HG02943 (cell line): ENCODE results near the gene PKP3.
"Not testable (repeated sequence)": the region's sequence is repeated elsewhere in the genome, so short reads cannot be mapped to it uniquely, and the experiment has no call there.

ENCODE experiments used
- ATAC-seq: cut with Tn5 transposase; IDR thresholded peaks from one replicate; pipeline ENCODE4 v1.9.1; 2021; ENCODE audit warnings: mild to moderate bottlenecking, low read depth, moderate library complexity; ENCODE audit not compliant: unreplicated experiment

PKP3 gene

GRCh38 chr11:420911-421321, 26.9 kb downstream of the PKP3 start:
- ATAC-seq: no peak

GRCh38 chr11:422249-422656, 28.2 kb downstream of the PKP3 start:
- ATAC-seq: no peak

DNA sequence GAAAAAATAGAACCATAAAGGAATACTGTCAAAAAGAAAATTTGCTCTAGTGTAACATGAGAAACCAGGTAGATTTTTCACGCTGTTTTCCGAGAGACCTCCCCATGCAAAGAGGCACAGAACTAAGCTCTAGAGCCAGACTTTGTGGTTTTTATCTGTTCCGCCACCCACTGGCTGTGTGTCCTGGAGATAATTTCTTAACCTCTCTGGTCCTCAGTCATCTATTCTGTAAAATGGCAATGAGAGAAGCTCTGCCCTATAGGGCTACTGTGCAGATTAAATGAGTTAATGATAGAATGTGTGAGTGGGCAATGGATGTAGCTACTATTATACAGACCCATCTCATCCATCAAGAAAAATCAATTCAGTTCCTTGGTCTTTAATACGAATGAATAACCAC, 30.2 kb downstream of the PKP3 start:
- no peak for ATAC-seq

DNA sequence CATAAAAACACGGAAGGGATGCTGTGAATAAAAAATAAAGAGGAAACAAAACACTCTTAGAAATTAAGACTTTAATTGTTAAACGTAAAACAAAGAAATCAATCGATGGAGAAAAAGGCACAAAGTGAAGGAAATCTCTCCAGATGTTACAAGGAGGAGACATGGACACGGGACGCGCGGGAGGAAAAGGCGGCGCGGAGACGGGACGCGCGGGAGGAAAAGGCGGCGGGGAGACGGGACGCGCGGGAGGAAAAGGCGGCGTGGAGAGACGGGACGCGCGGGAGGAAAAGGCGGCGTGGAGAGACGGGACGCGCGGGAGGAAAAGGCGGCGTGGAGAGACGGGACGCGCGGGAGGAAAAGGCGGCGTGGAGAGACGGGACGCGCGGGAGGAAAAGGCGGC, 30.8 kb downstream of the PKP3 start:
- not testable (repeated sequence) for ATAC-seq

DNA sequence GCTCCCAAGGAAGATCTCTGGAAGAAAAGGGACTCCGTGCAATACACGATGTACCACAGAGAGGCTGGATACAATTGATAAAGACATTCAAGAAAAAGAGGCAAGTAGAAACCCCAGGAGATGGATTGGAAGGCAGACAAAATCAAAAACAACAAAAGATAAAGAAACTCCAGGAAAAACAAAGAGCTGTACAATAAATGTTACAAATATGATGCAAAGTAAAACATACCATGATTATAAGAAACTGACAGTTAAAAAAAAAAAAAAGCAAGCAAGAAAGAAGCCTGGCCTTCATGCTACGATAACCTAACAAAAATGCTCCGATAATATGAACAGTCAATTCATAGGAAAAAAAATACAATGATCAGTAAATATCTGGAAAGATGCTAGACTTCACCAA, 31.3 kb downstream of the PKP3 start:
- no peak for ATAC-seq

DNA sequence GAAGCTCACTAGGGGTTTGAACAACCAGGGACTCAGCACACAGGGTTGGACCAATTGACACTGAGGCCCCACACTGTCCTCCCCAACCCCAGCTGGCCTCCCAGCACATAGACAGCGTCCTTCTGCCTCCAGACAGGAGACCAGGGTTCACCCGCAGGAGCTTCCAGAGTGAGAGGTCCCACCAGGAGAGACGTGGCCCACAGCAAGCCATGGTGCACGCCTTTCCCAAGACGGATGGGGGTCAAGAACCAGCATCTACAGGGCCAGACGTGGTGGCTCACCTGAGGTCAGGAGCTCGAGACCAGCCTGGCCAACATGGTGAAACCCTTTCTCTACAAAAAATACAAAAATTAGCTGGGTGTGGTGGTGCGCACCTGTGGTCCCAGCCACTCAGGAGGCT, 32.8 kb downstream of the PKP3 start:
- no peak for ATAC-seq

- no peak for ATAC-seq
These were observed 34.3 kb downstream of the PKP3 start for GRCh38 chr11:428295-428694.

GRCh38 chr11:429391-429790, 35.4 kb downstream of the PKP3 start:
- ATAC-seq: no peak

DNA sequence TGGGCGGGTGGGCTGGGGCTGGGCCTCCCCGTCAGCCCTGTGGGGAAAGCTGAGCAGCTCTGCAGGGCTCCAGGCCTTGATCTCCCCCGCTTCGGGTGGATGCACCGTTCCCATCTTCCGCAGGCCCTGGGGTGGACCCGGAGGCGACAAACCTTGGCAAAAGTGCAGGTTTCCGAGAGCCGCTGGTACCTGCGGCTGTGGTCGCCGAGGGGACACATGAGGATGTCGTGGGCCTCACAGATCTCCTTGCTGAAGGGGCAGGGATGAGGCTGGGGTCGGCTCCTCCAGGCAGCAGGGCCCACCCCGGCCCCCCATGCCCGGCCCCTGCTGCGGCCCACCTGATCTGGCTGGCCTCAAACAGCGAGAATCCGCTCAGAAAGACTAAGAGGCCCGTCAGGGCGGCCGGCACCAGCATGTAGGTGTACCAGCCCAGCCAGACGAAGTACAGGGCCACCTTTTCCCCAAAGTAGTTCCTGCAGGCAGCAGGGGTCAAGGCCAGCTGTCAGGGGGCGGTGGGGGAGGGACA, 36.0 kb downstream of the PKP3 start:
- ATAC-seq: no peak

GRCh38 chr11:431921-432320, 37.9 kb downstream of the PKP3 start:
- no peak for ATAC-seq

- ATAC-seq: no peak
These were observed 38.6 kb downstream of the PKP3 start for GRCh38 chr11:432501-433100.

DNA sequence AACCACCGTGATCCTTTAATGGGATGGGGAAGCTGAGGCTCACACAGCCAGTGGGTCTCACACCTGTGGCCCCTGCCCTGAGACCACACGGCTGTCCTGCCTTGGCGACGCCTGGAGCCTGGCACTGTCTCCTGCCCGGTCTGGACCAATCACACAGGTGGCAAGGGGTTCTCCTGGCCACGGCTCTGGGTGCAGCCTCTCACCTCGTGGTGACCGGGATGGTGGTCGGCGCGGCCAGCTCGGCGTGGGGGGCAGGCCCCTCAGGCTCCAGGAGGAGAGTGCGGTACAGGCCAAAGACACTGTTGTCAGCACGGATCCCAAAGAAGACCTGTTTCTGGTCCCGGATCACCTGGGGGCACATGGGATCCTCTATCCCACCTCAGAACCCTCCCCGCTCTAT, 39.1 kb downstream of the PKP3 start:
- no peak for ATAC-seq

GRCh38 chr11:433641-434040, 39.6 kb downstream of the PKP3 start:
- no peak for ATAC-seq

DNA sequence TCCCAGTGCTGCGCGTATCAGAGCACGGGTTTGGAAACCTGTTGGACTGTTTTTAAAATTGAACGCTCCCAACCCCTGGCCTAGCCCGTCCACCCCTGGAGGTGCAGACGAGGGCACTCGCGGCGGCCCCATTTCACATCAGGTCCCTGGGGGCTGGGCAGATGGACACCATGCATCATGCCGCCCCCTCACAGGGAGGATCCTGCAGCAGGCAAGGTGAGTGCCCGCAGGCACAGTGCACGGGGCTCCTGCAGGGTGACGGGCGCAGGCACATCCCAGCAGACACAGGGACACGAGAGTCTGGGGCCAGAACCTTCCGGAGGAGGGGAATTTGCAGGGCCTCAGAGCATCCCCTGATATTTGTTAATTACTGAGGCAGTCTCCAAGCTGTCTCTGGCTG, 40.5 kb downstream of the PKP3 start:
- no peak for ATAC-seq

- ATAC-seq: not testable (repeated sequence)
These were observed 41.2 kb downstream of the PKP3 start for GRCh38 chr11:434999-435740.

- no peak for ATAC-seq
These were observed 43.3 kb downstream of the PKP3 start for GRCh38 chr11:437228-437870.

DNA sequence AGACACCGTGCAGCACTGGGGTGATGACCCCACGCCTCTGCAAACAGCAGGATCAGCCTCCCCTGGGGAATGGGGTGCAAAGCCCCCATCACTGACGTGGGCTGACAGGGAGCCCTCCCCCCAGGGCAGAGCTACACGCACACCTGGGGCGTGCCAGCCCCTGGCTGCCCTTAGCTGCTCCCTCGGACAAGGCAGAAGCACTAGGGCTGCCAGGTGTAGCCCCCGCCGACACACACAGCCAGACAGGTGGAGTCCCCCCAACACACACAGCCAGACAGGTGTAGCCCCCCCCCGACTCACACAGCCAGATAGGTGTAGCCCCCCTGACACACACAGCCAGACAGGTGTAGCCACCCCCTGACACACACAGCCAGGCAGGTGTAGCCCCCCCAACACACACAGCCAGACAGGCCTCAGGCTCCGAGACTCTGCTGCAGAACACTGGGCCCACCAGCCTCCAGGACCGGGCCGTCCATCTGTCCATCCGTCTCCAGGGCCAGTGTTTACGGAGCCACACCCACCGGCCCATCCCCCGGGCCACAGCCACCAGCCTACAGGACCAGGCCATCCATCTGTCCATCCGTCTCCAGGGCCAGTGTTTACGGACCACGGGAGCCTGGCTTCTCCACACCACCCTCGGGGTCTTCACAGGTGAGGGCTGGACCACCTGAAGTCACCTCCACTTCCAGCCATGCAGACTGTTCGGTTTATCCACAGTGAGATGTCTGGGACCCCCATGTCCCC, 44.3 kb downstream of the PKP3 start:
- no peak for ATAC-seq

- no peak for ATAC-seq
These were observed 45.5 kb downstream of the PKP3 start for GRCh38 chr11:439315-440064.

- no peak for ATAC-seq
These were observed 46.3 kb downstream of the PKP3 start for GRCh38 chr11:440065-441042.
